H1 (cell line): ENCODE results near the gene SAMD4A. TPM values are rescaled to one million over a fixed set of nuclear protein-coding genes. Genes with fewer than 3 reads are reported as not detected.

Source experiments
- CTCF ChIA-PET: fragments of 300-600 bp; sonication (Branson Sonifier 250); formaldehyde crosslinking; loops from one replicate; lab custom pipeline; 2021; ENCODE audit not compliant: partially characterized antibody; lab: Charles Lee
- POLR2A ChIA-PET: fragments of 300-600 bp; sonication (Branson Sonifier 250); formaldehyde crosslinking; loops from one replicate; lab custom pipeline; 2021; ENCODE audit warnings: inconsistent platforms; ENCODE audit not compliant: partially characterized antibody; lab: Charles Lee
- DNase-seq, 2 experiments: peaks; one replicate each; pipeline versions ENCODE4 v3.0.0 to v3.0.0-alpha.2; 2010 to 2022; ENCODE audit warnings: low spot score in 2 of 2, low read depth in 1 of 2, mixed read lengths in 1 of 2
- FAIRE-seq: peaks from 2 replicates; lab custom pipeline; 2011; peaks lifted over from hg19 to GRCh38; lab: Jason Lieb, UNC
- H2AFZ ChIP-seq: 2 replicates; pipeline ENCODE4 v1.8.1; 2012; ENCODE audit warnings: low read length, inconsistent platforms
- H2AK5ac ChIP-seq: 2 replicates; pipeline ENCODE4 v1.6.1; 2013; ENCODE audit warnings: low read depth, low read length
- H2BK120ac ChIP-seq: replicated peaks from 2 replicates; pipeline ENCODE3; 2013; ENCODE audit warnings: low read depth, low read length, inconsistent platforms
- H2BK12ac ChIP-seq: 2 replicates; pipeline ENCODE4 v1.6.1; 2013; ENCODE audit warnings: low read depth, low read length
- H2BK15ac ChIP-seq: 2 replicates; pipeline ENCODE4 v1.6.1; 2013; ENCODE audit warnings: low read length
- H2BK20ac ChIP-seq: 2 replicates; pipeline ENCODE4 v1.6.1; 2013; ENCODE audit warnings: low read length
- H2BK5ac ChIP-seq: 2 replicates; pipeline ENCODE4 v1.6.1; 2013; ENCODE audit warnings: low read depth, low read length
- H3K14ac ChIP-seq: 2 replicates; pipeline ENCODE4 v1.6.1; 2013; ENCODE audit warnings: inconsistent platforms; ENCODE audit not compliant: insufficient read length
- H3K18ac ChIP-seq: 2 replicates; pipeline ENCODE4 v1.6.1; 2013; ENCODE audit warnings: low read length; ENCODE audit errors: extremely low read depth
- H3K23ac ChIP-seq: 2 replicates; pipeline ENCODE4 v1.6.1; 2013; ENCODE audit warnings: inconsistent platforms; ENCODE audit not compliant: insufficient read length
- H3K23me2 ChIP-seq: 2 replicates; pipeline ENCODE4 v1.6.1; 2013; ENCODE audit warnings: low read depth, low read length
- H3K27ac ChIP-seq: 2 replicates; pipeline ENCODE4 v1.6.1; 2011; ENCODE audit warnings: low read depth, low read length, inconsistent platforms
- H3K27me3 ChIP-seq, 4 experiments: replicated peaks in 1 of 4; 1 replicate in 1 of 4; 2 replicates in 3 of 4; pipeline versions ENCODE4 v1.6.1 to v1.8.1; 2011 to 2013; ENCODE audit warnings: low read length in 3 of 4, mild to moderate bottlenecking in 3 of 4, inconsistent platforms in 2 of 4, mixed read lengths in 2 of 4, moderate library complexity in 1 of 4; ENCODE audit not compliant: control insufficient read depth in 3 of 4, insufficient read depth in 3 of 4; ENCODE audit errors: extremely low read depth in 1 of 4
- H3K36me3 ChIP-seq, 4 experiments: 2 replicates each; pipeline versions ENCODE4 v1.6.1 to v1.8.1; 2011 to 2013; ENCODE audit warnings: mild to moderate bottlenecking in 4 of 4, low read length in 3 of 4, moderate library complexity in 2 of 4, control low read depth in 1 of 4, inconsistent platforms in 1 of 4; ENCODE audit not compliant: insufficient read depth in 4 of 4, control insufficient read depth in 2 of 4
- H3K4ac ChIP-seq: replicated peaks from 2 replicates; pipeline ENCODE3; 2013; ENCODE audit warnings: low read length, low read depth, mixed read lengths, inconsistent platforms; ENCODE audit not compliant: insufficient read length
- H3K4me1 ChIP-seq, 4 experiments: replicated peaks in 1 of 4; 1 replicate in 1 of 4; 2 replicates in 3 of 4; pipeline versions ENCODE4 v1.6.1 to v1.8.1; 2011 to 2013; ENCODE audit warnings: low read length in 3 of 4, inconsistent platforms in 2 of 4, mixed read lengths in 1 of 4; ENCODE audit not compliant: insufficient read depth in 4 of 4, control insufficient read depth in 3 of 4
- H3K4me2 ChIP-seq, 2 experiments: 2 replicates each; pipeline versions ENCODE4 v1.6.1 to v1.8.1; 2011 to 2013; ENCODE audit warnings: low read depth in 2 of 2, low read length in 2 of 2, control low read depth in 1 of 2, inconsistent platforms in 1 of 2, mild to moderate bottlenecking in 1 of 2; ENCODE audit not compliant: insufficient read depth in 1 of 2
- H3K4me3 ChIP-seq, 4 experiments: fragments of 200-600, 300-600 bp in 1 of 4; sonication (generic), shearing (Covaris generic), sonication (Bioruptor Twin) in 1 of 4; 2 replicates each; pipeline versions ENCODE4 v1.5.1 to v1.8.1; 2011 to 2016; ENCODE audit warnings: low read length in 4 of 4, low read depth in 3 of 4, control low read depth in 2 of 4, inconsistent platforms in 2 of 4, mild to moderate bottlenecking in 2 of 4, mixed read lengths in 1 of 4, moderate library complexity in 1 of 4; ENCODE audit not compliant: insufficient read depth in 2 of 4; ENCODE audit errors: extremely low read depth in 1 of 4
- H3K56ac ChIP-seq: replicated peaks from 2 replicates; pipeline ENCODE3; 2013; ENCODE audit warnings: low read depth, mild to moderate bottlenecking, mixed read lengths, low read length, inconsistent platforms; ENCODE audit not compliant: insufficient read length
- H3K79me1 ChIP-seq: 2 replicates; pipeline ENCODE4 v1.6.1; 2013; ENCODE audit warnings: low read depth, low read length, control low read depth
- H3K79me2 ChIP-seq, 2 experiments: 2 replicates each; pipeline versions ENCODE4 v1.6.1 to v1.8.1; 2012 to 2013; ENCODE audit warnings: low read length in 2 of 2, mild to moderate bottlenecking in 2 of 2, inconsistent platforms in 1 of 2; ENCODE audit not compliant: insufficient read depth in 2 of 2, control insufficient read depth in 1 of 2
- H3K9ac ChIP-seq, 4 experiments: replicated peaks in 1 of 4; 1 replicate in 1 of 4; 2 replicates in 3 of 4; pipeline versions ENCODE4 v1.6.1 to v1.8.1; 2011 to 2013; ENCODE audit warnings: low read depth in 3 of 4, low read length in 3 of 4, control low read depth in 2 of 4, mild to moderate bottlenecking in 2 of 4, moderate library complexity in 2 of 4, inconsistent platforms in 1 of 4; ENCODE audit errors: extremely low read depth in 1 of 4
- H3K9me3 ChIP-seq, 2 experiments: 2 replicates each; pipeline versions ENCODE4 v1.6.1 to v1.8.1; 2012 to 2013; ENCODE audit warnings: mild to moderate bottlenecking in 2 of 2, moderate library complexity in 2 of 2, control low read depth in 1 of 2, inconsistent platforms in 1 of 2, low read depth in 1 of 2, low read length in 1 of 2, mixed read lengths in 1 of 2; ENCODE audit not compliant: insufficient read depth in 2 of 2
- H4K20me1 ChIP-seq, 2 experiments: replicated peaks in 1 of 2; 2 replicates each; pipeline versions ENCODE3 to v1.8.1; 2011 to 2013; ENCODE audit warnings: inconsistent platforms in 2 of 2, low read length in 2 of 2, mild to moderate bottlenecking in 1 of 2; ENCODE audit not compliant: insufficient read depth in 2 of 2, control insufficient read depth in 1 of 2
- H4K5ac ChIP-seq: 2 replicates; pipeline ENCODE4 v1.6.1; 2013; ENCODE audit warnings: low read length, low read depth, mixed read lengths, inconsistent platforms; ENCODE audit not compliant: insufficient read length
- H4K8ac ChIP-seq: 2 replicates; pipeline ENCODE4 v1.8.0; 2013; ENCODE audit warnings: mild to moderate bottlenecking, moderate library complexity, low read length, inconsistent platforms; ENCODE audit not compliant: insufficient read depth; ENCODE audit errors: extremely low read depth
- H4K91ac ChIP-seq: replicated peaks from 2 replicates; pipeline ENCODE3; 2013; ENCODE audit warnings: low read length, mixed read lengths, inconsistent platforms; ENCODE audit not compliant: insufficient read length
- CHD2 ChIP-seq: IDR thresholded peaks from 2 replicates; pipeline ENCODE4 v1.6.1; 2012; ENCODE audit warnings: low read length, improper control_type of control experiment
- CREB1 ChIP-seq: IDR thresholded peaks from 2 replicates; pipeline ENCODE4 v1.6.1; 2012; ENCODE audit warnings: inconsistent platforms
- FOSL1 ChIP-seq: IDR thresholded peaks from 2 replicates; pipeline ENCODE4 v1.6.1; 2011; ENCODE audit warnings: mild to moderate bottlenecking, low read depth, low read length, moderate library complexity; ENCODE audit not compliant: insufficient read depth
- GTF2F1 ChIP-seq: IDR thresholded peaks from 2 replicates; pipeline ENCODE4 v1.6.1; 2012; ENCODE audit warnings: low read depth, low read length, improper control_type of control experiment, borderline replicate concordance
- HDAC6 ChIP-seq: IDR thresholded peaks from one replicate; pipeline ENCODE4 v1.7.1; 2012; ENCODE audit warnings: low read depth, mild to moderate bottlenecking, inconsistent platforms, low read length, moderate library complexity
- JUND ChIP-seq: IDR thresholded peaks from 2 replicates; pipeline ENCODE4 v1.6.1; 2011; ENCODE audit warnings: mild to moderate bottlenecking, improper control_type of control experiment, low read length
- KDM1A ChIP-seq: fragments of 200-600, 300-600 bp; sonication (generic); IDR thresholded peaks from 2 replicates; pipeline ENCODE4 v1.7.1; 2016; ENCODE audit warnings: mild to moderate bottlenecking, low read length, borderline replicate concordance
- KDM4A ChIP-seq: IDR thresholded peaks from one replicate; pipeline ENCODE4 v1.7.1; 2012; ENCODE audit warnings: low read depth, mild to moderate bottlenecking, moderate library complexity, low read length, inconsistent platforms; ENCODE audit not compliant: severe bottlenecking
- POLR2A ChIP-seq, 2 experiments: IDR thresholded peaks; 1 replicate in 1 of 2; 2 replicates in 1 of 2; pipeline ENCODE4 v1.6.1; 2011; ENCODE audit warnings: low read depth in 2 of 2, low read length in 2 of 2, mild to moderate bottlenecking in 2 of 2; ENCODE audit errors: control extremely low read depth in 1 of 2
- POU5F1 ChIP-seq: IDR thresholded peaks from 2 replicates; pipeline ENCODE4 v1.6.1; 2011; ENCODE audit warnings: low read depth, mild to moderate bottlenecking, low read length, moderate library complexity
- RBBP5 ChIP-seq: IDR thresholded peaks from 2 replicates; pipeline ENCODE4 v1.7.1; 2012; ENCODE audit warnings: low read depth, mild to moderate bottlenecking, inconsistent platforms, low read length, moderate library complexity, borderline replicate concordance
- YY1 ChIP-seq: IDR thresholded peaks from 2 replicates; pipeline ENCODE4 v1.6.1; 2011; ENCODE audit warnings: low read depth, mild to moderate bottlenecking, low read length
- WGBS, 2 experiments: shearing (Covaris generic) in 1 of 2; methylation state at CpG; one replicate each; pipeline versions ENCODE4 v1.1.6 to v1.1.7; 2013 to 2015; ENCODE audit warnings: low lambda C conversion rate in 2 of 2, mixed read lengths in 2 of 2, inconsistent platforms in 1 of 2, low coverage in 1 of 2, missing lambda C conversion rate in 1 of 2; ENCODE audit not compliant: insufficient replicate concordance in 2 of 2, insufficient coverage in 1 of 2, insufficient read length in 1 of 2; ENCODE audit errors: extremely low coverage in 1 of 2, missing lambda C conversion rate in 1 of 2; 5-methylcytosine and 5-hydroxymethylcytosine counted together
- polyA plus RNA-seq, 7 experiments: library from polyadenylated mRNA; depleted of rRNA in 3 of 7; stranded (reverse) in 5 of 7; unstranded in 2 of 7; fragments of >200 nt in 5 of 7; fragments of 200-250 nt in 2 of 7; gene quantifications; 1 replicate in 5 of 7; 2 replicates in 1 of 7; 4 replicates in 1 of 7; pipeline versions ENCODE4 v1.2.1 to v1.2.3, GENCODE V29; 2011 to 2013; ENCODE audit warnings: missing spikeins in 2 of 7, mixed read lengths in 2 of 7
- total RNA-seq: library from RNA; stranded (reverse); fragmentation: NEBNext Ultra II Directional; extraction: Animal tissue kit (Norgen Biotek cat#: 25700); gene quantifications from 2 replicates; pipeline ENCODE4 v1.2.1, GENCODE V29; 2021
- TF ChIP-seq, protein P1 (sequence below): IDR thresholded peaks from 2 replicates; pipeline ENCODE4 v1.6.1; 2012; ENCODE audit warnings: inconsistent platforms
- TF ChIP-seq, protein P2 (sequence below): IDR thresholded peaks from 2 replicates; pipeline ENCODE4 v1.6.1; 2011; ENCODE audit warnings: low read length, improper control_type of control experiment

Gene SAMD4A
- total and polyA plus RNA-seq, 2 of the 8 experiments (the other 6 are each of a cell fraction or from before 2014, with no cell fraction given), result 2.4 to 12.3 TPM

DNA sequence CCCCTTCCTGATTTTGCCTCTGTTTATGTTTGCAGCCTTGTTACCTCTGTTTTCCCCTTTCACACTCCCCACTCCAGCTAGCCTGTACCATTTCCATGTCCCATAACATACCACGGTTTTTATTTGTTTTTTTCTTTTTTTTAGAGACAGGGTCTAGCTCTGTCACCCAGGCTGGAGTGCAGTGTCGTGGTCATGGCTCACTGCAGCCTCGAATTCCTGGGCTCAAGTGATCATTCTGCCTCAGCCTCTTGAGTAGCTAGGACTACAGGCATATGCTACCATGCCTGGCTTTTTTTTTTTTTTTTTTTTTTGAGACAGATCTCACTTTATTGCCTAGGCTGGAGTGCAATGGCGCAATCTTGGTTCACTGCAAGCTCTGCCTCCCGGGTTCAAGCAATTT, 18.4 kb upstream of the SAMD4A start:
- no peak overlapping the region for H3K23ac ChIP-seq
- H4K20me1 ChIP-seq, result no peaks in the 10 kb centered on the region
- no peak overlapping the region for H2AFZ ChIP-seq
- H3K79me1 ChIP-seq, result no peaks in the 10 kb centered on the region
- no peak overlapping the region for H3K9ac ChIP-seq
- H3K36me3 ChIP-seq, result no peaks in the 10 kb centered on the region
- peak overlapping the region; percentile 56 for H3K56ac ChIP-seq
- no peaks in the 10 kb centered on the region for H3K79me2 ChIP-seq
- H2BK12ac ChIP-seq, result no peak overlapping the region
- no peak overlapping the region for H4K8ac ChIP-seq
- no peak overlapping the region for H4K5ac ChIP-seq
- no peak overlapping the region for H2BK5ac ChIP-seq
- no peaks in the 10 kb centered on the region for H3K27me3 ChIP-seq
- no peak overlapping the region for H2AK5ac ChIP-seq
- FAIRE-seq, result no peak
- no peaks in the 10 kb centered on the region for H3K4me1 ChIP-seq
- H2BK15ac ChIP-seq, result no peak overlapping the region
- ChIA-PET CTCF (interaction anchor here (0.6 to 1.8 kb wide), 5 partner anchors 95 to 234 kb away, joined by 3 to 4 read pairs (median 3); no protein-coding TSS in a partner anchor), POLR2A (no interaction called here)
- DNase-seq, result no peak
- H3K9me3 ChIP-seq, result no peaks in the 10 kb centered on the region; a peak in 1 of 4 replicates
- no peak overlapping the region for H3K27ac ChIP-seq
- H3K23me2 ChIP-seq, result no peaks in the 10 kb centered on the region
- H2BK120ac ChIP-seq, result no peak overlapping the region
- H3K14ac ChIP-seq, result no peak overlapping the region
- no peak overlapping the region for H3K4me2 ChIP-seq
- H3K4me3 ChIP-seq, result no peak overlapping the region
- no peak overlapping the region for H2BK20ac ChIP-seq
- no peak overlapping the region for H3K18ac ChIP-seq
- WGBS, 2 experiments, result 90% methylated on average over 5 of the region's 5 CpGs; no CpG with 5 or more reads in 1 of the 2 experiments
- no peak overlapping the region for H4K91ac ChIP-seq
- H3K4ac ChIP-seq, result no peak overlapping the region
- TF ChIP-seq CREB1 (no peak), POLR2A (IDR thresholded peaks at IDR 0.05; ENCODE audit: control extremely low read depth in 1 of 2, low read depth in 2 of 2, low read length in 2 of 2) (no peak), HDAC6 (no peak), RBBP5 (no peak), POU5F1 (no peak), KDM4A (no peak), GTF2F1 (no peak), CHD2 (no peak), FOSL1 (no peak), YY1 (no peak), KDM1A (no peak), JUND (no peak)
- TF ChIP-seq, protein P1, sequence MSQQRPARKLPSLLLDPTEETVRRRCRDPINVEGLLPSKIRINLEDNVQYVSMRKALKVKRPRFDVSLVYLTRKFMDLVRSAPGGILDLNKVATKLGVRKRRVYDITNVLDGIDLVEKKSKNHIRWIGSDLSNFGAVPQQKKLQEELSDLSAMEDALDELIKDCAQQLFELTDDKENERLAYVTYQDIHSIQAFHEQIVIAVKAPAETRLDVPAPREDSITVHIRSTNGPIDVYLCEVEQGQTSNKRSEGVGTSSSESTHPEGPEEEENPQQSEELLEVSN, result no peak
- TF ChIP-seq, protein P2, sequence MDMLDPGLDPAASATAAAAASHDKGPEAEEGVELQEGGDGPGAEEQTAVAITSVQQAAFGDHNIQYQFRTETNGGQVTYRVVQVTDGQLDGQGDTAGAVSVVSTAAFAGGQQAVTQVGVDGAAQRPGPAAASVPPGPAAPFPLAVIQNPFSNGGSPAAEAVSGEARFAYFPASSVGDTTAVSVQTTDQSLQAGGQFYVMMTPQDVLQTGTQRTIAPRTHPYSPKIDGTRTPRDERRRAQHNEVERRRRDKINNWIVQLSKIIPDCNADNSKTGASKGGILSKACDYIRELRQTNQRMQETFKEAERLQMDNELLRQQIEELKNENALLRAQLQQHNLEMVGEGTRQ, result no peak
